G401 (cell line): Measurements from ENCODE around the gene CDH5. TPM values are rescaled to one million over a fixed set of nuclear protein-coding genes. Genes with fewer than 3 reads are reported as not detected.

Source experiments
- DNase-seq: peaks from one replicate; pipeline ENCODE4 v3.0.0-alpha.2; 2015; ENCODE audit warnings: low spot score
- in situ Hi-C: cut with HindIII; loops from 2 replicates; pipeline ENCODE4 v1.10.0; 2016; ENCODE audit warnings: low sequenced_read_pairs, mixed read lengths
- total RNA-seq: library from RNA; depleted of rRNA; stranded (reverse); fragments of >200 nt; shearing (Covaris generic); gene quantifications from 2 replicates; pipeline ENCODE4 v1.2.3, GENCODE V29; 2014

The CDH5 gene
- total RNA-seq, 1 experiment from 2014 or later, result not detected

- in situ Hi-C loops, result no loop called here
- no peak for DNase-seq
Measured at GRCh38 chr16:66352304-66352703, 14.2 kb upstream of the CDH5 start.

DNA sequence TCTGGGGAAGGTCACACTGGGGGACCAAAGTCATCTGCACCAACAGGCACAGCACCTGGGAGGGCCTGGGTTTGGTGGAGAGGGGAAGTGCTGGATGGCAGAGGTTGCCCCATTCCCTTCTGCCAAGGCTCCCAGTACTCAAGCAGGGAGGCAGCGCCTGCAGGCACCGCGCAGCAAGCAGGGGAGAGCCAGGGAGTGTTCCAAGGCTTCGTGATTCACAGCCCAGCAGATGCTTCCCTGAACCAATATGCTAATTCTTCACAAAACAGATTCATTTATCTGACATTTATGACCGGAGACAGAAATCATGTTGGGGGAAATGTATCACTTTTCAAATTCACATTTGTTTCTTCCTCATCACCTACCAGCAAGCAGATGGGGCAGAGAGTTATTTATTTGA lies 13.4 kb upstream of the CDH5 start:
- DNase-seq, result no peak
- in situ Hi-C loops, result no loop called here

DNA sequence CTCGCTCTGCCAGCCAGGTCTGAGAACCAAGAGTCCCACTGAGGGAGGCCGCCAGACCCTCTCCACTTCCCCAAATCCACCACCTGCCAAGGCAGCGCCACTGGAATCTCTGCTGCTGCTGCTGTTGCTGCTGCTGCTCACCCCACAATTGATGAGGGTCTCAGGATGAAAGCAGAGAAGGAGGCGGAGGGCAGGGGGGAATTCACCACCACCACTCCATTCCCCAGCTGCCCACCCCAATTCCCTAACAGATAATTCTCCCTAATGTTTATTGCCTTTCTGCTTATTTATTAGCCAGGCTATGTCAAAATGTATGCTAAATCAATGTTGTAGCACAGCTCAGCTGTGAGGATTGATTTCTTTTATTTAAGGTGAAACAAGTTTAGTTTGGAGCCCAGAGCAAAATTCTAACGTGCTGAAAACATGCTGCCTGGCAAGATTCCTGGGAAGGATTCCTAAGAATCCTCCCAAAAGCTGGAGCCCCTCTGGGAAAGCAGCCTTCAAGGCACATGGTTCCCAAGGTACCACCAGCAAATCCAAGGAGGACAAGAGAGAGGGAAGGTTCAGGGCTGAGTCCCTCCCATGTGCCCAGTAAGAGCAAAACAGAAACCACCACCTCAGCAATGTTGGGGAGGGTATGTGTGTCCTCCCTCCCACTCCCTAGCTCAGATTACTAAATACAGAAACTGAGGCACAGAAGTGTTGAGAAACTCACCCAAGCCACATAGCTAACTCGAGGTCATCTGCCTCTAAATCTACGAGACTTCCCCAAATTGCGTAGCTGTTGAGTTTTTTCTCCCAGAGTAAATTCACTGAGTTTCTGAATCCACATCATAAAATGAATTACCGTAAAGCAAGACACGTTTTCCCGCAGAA lies 12.2 kb upstream of the CDH5 start:
- DNase-seq, result no peak
- in situ Hi-C loops, result no loop called here

DNA sequence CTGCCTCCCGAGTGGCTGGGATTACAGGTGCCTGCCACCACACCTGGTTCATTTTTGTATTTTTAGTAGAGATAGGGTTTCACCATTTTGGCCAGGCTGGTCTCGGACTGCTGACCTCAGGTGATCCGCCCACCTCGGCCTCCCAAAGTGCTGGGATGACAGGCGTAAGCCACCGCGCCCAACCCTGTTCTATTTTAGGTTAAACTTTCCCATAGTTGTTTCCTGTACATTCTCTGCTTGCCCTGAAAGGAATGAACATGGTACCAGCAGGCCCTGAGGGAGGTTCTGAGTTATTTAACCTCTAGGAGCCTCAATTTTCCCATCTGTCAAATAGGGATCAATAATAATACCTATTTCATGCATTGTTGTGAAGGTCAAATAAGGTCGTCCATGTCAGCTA lies 11.0 kb upstream of the CDH5 start:
- in situ Hi-C loops, result no loop called here
- no peak for DNase-seq

DNA sequence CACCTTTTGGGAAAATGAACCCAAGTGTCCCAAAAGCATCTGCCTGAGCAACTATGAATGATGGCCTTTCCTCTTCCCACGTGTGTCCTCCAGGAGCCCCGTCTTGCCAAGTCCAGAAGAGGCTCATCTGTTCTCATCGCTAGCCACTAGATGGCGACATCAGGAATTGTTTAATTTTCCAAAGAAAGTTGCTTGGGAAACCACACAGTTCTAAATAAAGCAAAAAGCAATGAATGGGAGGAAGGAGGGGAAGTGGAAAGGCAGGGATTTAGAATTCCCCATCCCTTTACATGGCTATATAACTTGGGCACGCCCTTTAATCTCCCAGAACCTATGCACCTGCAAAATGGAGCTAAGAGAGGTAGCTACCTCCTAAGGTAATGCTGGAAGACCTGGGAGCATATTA lies 9.0 kb upstream of the CDH5 start:
- in situ Hi-C loops, result no loop called here
- DNase-seq, result peak; percentile 68

- in situ Hi-C loops, result no loop called here
- DNase-seq, result no peak
Measured at GRCh38 chr16:66358231-66358630, 8.3 kb upstream of the CDH5 start.

- DNase-seq, result no peak
- in situ Hi-C loops, result no loop called here
Measured at GRCh38 chr16:66359012-66359411, 7.5 kb upstream of the CDH5 start.

- in situ Hi-C loops, result no loop called here
Measured at GRCh38 chr16:66359811-66360608, 6.5 kb upstream of the CDH5 start.

DNA sequence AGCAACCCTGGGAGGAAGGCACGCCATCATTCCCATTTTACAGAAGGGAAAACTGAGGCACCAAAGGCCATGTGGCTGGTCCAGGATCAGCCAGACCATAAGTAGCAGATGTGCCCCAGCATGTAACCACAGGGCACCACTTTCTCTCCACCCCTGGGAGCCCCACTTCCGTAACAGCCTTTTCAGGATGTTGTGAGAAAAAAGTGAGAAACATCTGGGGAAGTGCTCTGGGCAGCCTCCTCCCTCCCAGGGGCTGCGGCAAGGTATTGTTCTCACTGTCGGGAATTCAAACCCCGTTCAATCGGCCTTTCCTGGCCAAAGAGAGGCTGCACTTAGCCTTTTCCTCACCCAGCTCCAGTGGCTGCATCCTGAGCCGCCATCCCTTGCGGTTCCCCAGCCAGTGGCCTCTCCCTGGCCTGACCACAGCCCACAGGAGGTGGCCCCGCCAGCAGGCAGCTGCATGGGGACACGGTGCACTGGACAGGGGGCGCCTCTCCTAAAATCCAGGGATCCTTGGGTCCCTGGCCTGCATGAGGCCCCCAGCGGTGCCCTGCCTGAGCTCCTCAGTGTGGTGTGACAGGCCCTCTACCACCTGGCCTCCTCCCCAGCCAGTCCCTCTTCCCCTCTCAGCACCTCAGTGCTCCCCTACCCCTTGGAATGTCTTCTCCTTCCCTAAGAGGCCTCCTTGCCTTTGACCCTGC lies 5.7 kb upstream of the CDH5 start:
- no peak for DNase-seq
- in situ Hi-C loops, result no loop called here

More at GRCh38 chr16:66359811-66360608, 6.5 kb upstream of the CDH5 start:
- peak; percentile 52 for DNase-seq

- in situ Hi-C loops, result no loop called here
- no peak for DNase-seq
Measured at GRCh38 chr16:66361604-66362135, 4.8 kb upstream of the CDH5 start.

DNA sequence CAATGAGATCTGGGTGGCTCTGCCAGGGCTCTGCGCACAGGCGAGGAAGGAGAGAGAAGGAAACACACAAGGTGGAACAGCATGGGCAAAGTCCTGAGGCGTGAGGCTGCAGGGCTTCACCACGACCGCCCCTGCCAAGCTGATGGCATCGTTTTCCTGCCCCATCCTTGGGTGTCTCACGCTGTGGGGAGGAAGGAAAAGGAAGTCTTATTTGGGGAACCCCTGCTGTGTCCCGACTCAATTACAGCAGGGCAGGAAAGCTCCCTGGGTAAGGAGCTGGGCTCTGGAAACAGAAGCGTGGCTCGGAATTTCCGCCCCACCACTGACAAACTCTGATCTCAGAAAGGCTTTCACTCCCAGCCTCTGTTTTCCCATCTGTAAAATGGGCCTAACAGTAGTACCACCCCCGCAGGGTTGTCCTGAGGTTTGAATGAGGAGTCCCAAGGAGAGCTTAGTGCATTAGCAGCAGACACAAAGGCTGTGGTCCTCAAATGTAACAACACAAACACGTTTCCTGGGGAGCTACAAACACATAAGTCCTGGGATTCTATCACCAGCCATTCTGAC lies 3.2 kb upstream of the CDH5 start:
- in situ Hi-C loops, result no loop called here
- no peak for DNase-seq

GRCh38 chr16:66364117-66364958 lies 2.2 kb upstream of the CDH5 start:
- in situ Hi-C loops, result no loop called here
- DNase-seq, result peak; percentile 80

GRCh38 chr16:66364959-66365306 lies 1.6 kb upstream of the CDH5 start:
- DNase-seq, result no peak
- in situ Hi-C loops, result no loop called here

DNA sequence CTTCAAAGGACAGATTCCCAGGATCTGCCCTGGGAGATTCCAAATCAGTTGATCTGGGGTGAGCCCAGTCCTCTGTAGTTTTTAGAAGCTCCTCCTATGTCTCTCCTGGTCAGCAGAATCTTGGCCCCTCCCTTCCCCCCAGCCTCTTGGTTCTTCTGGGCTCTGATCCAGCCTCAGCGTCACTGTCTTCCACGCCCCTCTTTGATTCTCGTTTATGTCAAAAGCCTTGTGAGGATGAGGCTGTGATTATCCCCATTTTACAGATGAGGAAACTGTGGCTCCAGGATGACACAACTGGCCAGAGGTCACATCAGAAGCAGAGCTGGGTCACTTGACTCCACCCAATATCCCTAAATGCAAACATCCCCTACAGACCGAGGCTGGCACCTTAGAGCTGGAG lies 840 bp upstream of the CDH5 start:
- no peak for DNase-seq
- in situ Hi-C loops, result no loop called here

- in situ Hi-C loops, result no loop called here
- no peak for DNase-seq
Measured at GRCh38 chr16:66367968-66368891, 1.7 kb downstream of the CDH5 start.

DNA sequence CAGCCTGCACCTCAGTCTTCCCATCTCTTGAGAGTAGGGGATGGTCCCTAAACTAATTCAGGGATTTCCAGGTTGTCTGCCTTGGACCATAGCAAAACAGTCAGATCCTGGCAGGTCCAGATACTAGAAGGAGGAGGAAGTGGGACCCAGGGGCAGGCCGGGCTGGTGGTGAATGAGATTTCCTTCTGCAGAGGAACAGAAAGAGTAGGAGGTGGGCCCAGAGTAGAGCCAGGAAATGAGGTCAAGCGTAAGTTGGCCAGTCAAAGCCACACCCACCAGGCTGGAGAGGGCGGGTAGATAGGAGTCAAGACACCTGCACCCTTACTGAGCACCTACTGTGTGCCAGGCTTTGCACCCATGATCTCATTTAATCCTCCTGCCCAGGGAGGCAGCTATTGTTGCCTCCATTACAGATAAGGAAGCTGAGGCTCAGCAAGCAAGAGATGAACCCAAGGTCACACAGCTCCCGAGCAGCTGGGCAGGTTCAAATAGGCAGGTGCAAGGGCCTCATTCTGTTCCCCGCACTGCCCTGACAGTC lies 2.6 kb downstream of the CDH5 start:
- in situ Hi-C loops, result no loop called here

More for the DNA sequence above, 2.6 kb downstream of the CDH5 start:
- no peak for DNase-seq
